Measurements from ENCODE around the gene ACAD9. TPM values are rescaled to one million over a fixed set of nuclear protein-coding genes. Genes with fewer than 3 reads are reported as not detected.
"Not testable (repeated sequence)": the region's sequence is repeated elsewhere in the genome, so short reads cannot be mapped to it uniquely, and the experiment has no call there.

ACAD9 gene
- total RNA-seq (10 to 100 TPM; 34.7 to 42.4 (median 38.6) TPM), polyA plus RNA-seq (31.1 TPM)
- long read RNA-seq, donor 1, transcript ACAD9-201 (18 exons, 2,454 nt) = major isoform, 52 of 66 reads
- long read RNA-seq, donor 1, partial matches to known transcripts = 5 of 66 reads
- long read RNA-seq, donor 1, other reads (novel, unspliced or antisense) = 7 of 66 reads
- long read RNA-seq, donor 2, transcript ACAD9-201 (18 exons, 2,454 nt) = major isoform, 29 of 35 reads
- long read RNA-seq, donor 2, partial matches to known transcripts = 0 of 35 reads
- long read RNA-seq, donor 2, other reads (novel, unspliced or antisense) = 6 of 35 reads
- long read RNA-seq, donor 3, transcript ACAD9-206 (18 exons, 2,431 nt) = minor isoform, 9 of 192 reads
- long read RNA-seq, donor 3, transcript ACAD9-201 (18 exons, 2,454 nt) = major isoform, 146 of 192 reads
- long read RNA-seq, donor 3, partial matches to known transcripts = 18 of 192 reads
- long read RNA-seq, donor 3, other reads (novel, unspliced or antisense) = 18 of 192 reads
- long read RNA-seq, donor 4, transcript ACAD9-201 (18 exons, 2,454 nt) = major isoform, 34 of 42 reads
- long read RNA-seq, donor 4, partial matches to known transcripts = 2 of 42 reads
- long read RNA-seq, donor 4, other reads (novel, unspliced or antisense) = 4 of 42 reads

- Histone ChIP-seq H3K4me3 (ENCODE audit: low read length) (peak within 1 kb of the TSS; percentile 57), H3K27me3 (ENCODE audit: control insufficient read depth, insufficient read depth) (no peaks in the 10 kb centered on the region), H3K27ac (ENCODE audit: low read length) (peak within 1 kb of the TSS; percentile 97), H3K4me1 (ENCODE audit: control insufficient read depth, insufficient read depth, low read length) (peaks cover 4% of the 10 kb centered on the region), H3K9me3 (ENCODE audit: control insufficient read depth, low read length) (no peaks in the 10 kb centered on the region)
- ATAC-seq = peak; percentile 98
- peak; percentile 98 to 99 (median 99) for DNase-seq
- intact Hi-C loops (cut with DNase I) = no loop called here
- under 1% methylated on average over 65 of the region's 65 CpGs for WGBS
These were observed at the start of gene ACAD9 for GRCh38 chr3:128879125-128879969. TSS of gene ACAD9 (plus strand) at chr3:128879620. CDS start at chr3:128879692, 72 bp downstream.

- ATAC-seq; DNase-seq; intact Hi-C loops (cut with DNase I); H3K27me3 ChIP-seq (ENCODE audit: control insufficient read depth, insufficient read depth); H3K27ac ChIP-seq (ENCODE audit: low read length); H3K4me1 ChIP-seq (ENCODE audit: control insufficient read depth, insufficient read depth, low read length); H3K4me3 ChIP-seq (ENCODE audit: low read length); H3K9me3 ChIP-seq (ENCODE audit: control insufficient read depth, low read length): not testable (repeated sequence)
- WGBS = 64% methylated on average over 7 of the region's 7 CpGs
These were observed 49.3 kb upstream of the ACAD9 start for GRCh38 chr3:128829925-128830625.

DNA sequence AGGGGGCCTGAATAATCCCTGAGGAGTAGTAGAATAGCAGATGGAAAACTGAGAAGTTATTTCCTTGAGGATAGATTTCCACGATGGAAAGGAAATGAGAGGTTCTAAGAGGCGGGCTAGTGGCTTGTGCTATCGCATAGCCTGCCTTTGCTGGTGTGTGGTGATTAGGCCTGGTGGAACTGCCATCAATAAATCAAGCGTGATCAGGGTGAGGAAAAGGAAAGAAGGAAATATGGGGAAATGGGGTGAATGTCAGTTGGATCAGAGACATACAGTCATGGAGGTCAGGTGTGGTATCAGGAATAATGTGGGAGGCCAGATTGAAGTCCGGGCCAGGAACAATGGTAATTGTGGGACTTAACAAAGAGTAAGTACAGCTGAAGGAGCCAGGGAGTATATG, 48.7 kb upstream of the ACAD9 start:
- H3K4me3 ChIP-seq (ENCODE audit: low read length); intact Hi-C loops (cut with DNase I); H3K4me1 ChIP-seq (ENCODE audit: control insufficient read depth, insufficient read depth, low read length); H3K27ac ChIP-seq (ENCODE audit: low read length); DNase-seq; H3K27me3 ChIP-seq (ENCODE audit: control insufficient read depth, insufficient read depth); ATAC-seq; H3K9me3 ChIP-seq (ENCODE audit: control insufficient read depth, low read length): not testable (repeated sequence)
- WGBS = 76% methylated on average over 5 of the region's 5 CpGs

GRCh38 chr3:128832979-128833378, 46.4 kb upstream of the ACAD9 start:
- DNase-seq; H3K4me1 ChIP-seq (ENCODE audit: control insufficient read depth, insufficient read depth, low read length); H3K4me3 ChIP-seq (ENCODE audit: low read length); H3K27me3 ChIP-seq (ENCODE audit: control insufficient read depth, insufficient read depth); H3K9me3 ChIP-seq (ENCODE audit: control insufficient read depth, low read length); H3K27ac ChIP-seq (ENCODE audit: low read length); ATAC-seq; intact Hi-C loops (cut with DNase I): not testable (repeated sequence)
- WGBS = 82% methylated on average over 5 of the region's 5 CpGs

DNA sequence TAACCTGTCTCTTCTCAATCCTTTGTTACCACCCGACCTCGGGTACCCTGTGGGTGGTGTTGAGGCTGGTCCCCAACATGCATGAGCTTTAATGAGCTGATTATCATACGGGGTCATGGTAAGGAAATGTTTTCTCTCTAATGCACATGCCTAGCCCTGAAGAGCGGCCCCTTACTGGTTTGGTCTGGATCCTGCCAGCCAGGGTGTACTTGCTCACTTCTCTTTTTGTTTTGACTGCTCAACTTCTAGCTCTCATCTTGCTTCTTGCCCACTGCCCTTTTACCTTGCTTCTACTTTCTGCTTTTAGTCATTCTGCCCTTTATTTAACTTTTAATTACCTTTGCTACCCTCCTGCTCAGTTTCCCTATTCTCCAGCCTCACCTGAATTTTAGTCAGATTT, 44.3 kb upstream of the ACAD9 start:
- ATAC-seq = no peak
- Histone ChIP-seq H3K4me1 (ENCODE audit: control insufficient read depth, insufficient read depth, low read length) (no peaks in the 10 kb centered on the region), H3K4me3 (ENCODE audit: low read length) (no peak overlapping the region), H3K27ac (ENCODE audit: low read length) (no peak overlapping the region), H3K27me3 (ENCODE audit: control insufficient read depth, insufficient read depth) (no peaks in the 10 kb centered on the region), H3K9me3 (ENCODE audit: control insufficient read depth, low read length) (no peaks in the 10 kb centered on the region)
- DNase-seq = no peak
- WGBS = 90% methylated on average over 4 of the region's 4 CpGs
- intact Hi-C loops (cut with DNase I) = no loop called here

GRCh38 chr3:128841926-128842920, 37.2 kb upstream of the ACAD9 start:
- Histone ChIP-seq H3K27ac (ENCODE audit: low read length) (no peak overlapping the region), H3K4me1 (ENCODE audit: control insufficient read depth, insufficient read depth, low read length) (peaks cover 3% of the 10 kb centered on the region), H3K27me3 (ENCODE audit: control insufficient read depth, insufficient read depth) (no peaks in the 10 kb centered on the region), H3K9me3 (ENCODE audit: control insufficient read depth, low read length) (no peaks in the 10 kb centered on the region), H3K4me3 (ENCODE audit: low read length) (no peak overlapping the region)
- no peak for DNase-seq
- 80% methylated on average over 10 of the region's 10 CpGs for WGBS
- ATAC-seq = no peak
- intact Hi-C loops (cut with DNase I) = loop anchor here in 2 of 4 donors (10.0 kb wide), 3 partner anchors 47 to 227 kb away; no protein-coding TSS in a partner anchor

DNA sequence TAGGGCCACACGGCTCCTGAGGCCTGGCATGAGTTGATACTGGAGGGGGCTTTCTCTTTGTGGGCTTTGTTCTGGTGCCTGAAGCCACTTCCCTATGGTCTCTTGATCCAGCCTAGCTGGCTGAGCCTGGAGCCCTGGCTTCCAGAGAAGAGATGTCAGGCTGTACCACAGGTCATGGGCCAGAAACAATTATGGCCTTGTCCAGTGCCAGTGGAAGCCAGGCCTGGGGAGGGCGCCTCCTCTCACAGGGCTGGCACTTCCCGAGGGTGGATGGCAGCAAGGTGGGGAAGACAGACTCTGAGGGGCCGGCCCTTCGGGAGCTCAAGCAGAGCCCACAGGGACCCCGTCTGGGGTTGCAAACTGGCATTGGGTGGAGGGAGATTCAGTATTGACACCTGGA, 34.9 kb upstream of the ACAD9 start:
- Histone ChIP-seq H3K9me3 (ENCODE audit: control insufficient read depth, low read length) (no peaks in the 10 kb centered on the region), H3K27ac (ENCODE audit: low read length) (no peak overlapping the region), H3K4me3 (ENCODE audit: low read length) (no peak overlapping the region), H3K4me1 (ENCODE audit: control insufficient read depth, insufficient read depth, low read length) (peaks cover 3% of the 10 kb centered on the region), H3K27me3 (ENCODE audit: control insufficient read depth, insufficient read depth) (no peaks in the 10 kb centered on the region)
- WGBS = 94% methylated on average over 6 of the region's 6 CpGs
- intact Hi-C loops (cut with DNase I) = loop anchor here in 2 of 4 donors (10.0 kb wide), 3 partner anchors 50 to 230 kb away; no protein-coding TSS in a partner anchor
- DNase-seq (no peak), ATAC-seq (no peak)

DNA sequence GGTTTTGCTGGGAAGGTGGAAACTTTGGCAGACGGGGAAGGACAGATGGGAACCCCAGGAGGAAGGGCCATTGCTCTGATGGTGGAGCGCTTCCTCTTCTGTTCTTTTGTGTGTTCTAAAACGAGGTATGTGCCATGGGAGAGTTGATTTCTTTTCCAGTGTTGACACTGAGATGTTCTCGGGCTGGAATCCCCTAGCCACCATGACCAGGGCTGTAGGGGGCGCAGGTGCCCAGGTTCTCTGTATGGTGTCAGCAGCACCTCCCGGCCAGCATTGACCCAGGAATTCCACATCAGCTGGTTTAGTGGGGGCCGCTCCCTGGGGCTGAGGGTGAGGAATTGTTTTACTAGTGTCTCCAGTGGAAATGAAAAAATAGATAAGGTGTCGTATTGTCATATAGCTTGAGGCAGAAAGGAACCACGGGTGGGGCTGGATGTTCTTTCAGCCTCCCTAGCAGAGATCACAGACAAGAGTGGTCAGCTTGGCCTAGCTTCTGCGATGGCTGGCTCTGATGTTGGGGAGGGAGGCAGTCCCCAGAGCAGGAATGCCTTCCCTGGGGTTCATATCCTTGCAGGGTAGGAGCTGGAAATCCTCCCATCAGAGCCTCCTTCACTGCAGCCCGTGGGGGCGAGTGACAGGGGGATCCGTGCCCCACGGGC, 34.2 kb upstream of the ACAD9 start:
- intact Hi-C loops (cut with DNase I) = loop anchor here in 2 of 4 donors (10.0 kb wide), 3 partner anchors 50 to 230 kb away; no protein-coding TSS in a partner anchor
- ATAC-seq = peak in 1 of 2 donors; percentile 4

DNA sequence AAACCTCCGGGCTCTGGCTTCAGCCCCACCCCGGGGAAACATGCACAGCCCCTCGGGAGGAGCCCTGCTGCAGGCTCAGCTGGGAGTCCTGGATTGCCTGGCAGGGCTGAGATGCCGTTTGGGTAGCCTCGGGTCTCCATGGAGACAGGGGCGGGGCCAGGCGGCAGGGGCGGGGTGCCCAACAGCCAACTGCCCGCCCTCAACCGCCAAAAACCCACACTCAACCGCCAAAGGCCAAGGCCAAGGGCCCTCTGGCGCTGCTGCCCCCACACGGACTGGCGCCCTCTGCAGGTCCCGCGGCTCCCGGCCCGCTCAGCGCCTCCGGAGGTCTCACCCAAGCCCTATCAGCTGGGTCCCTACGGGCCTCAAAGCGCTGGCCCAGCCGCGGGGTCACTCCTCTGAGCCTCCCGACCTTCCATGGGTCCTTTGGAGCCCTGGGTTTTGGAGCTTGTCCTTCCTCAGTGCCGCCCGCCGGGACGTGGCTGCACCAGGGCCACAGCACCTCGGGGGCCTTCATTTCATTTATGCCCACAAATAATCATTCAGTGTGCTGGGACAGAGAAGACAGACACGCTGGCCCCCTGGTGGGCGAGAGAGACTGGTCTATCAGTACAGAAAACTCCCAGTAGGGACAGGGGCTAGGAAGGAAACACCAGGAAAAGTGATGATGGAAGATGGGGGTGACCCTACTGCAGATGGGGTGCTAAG, 33.5 kb upstream of the ACAD9 start:
- no peaks in the 10 kb centered on the region for H3K27me3 ChIP-seq (ENCODE audit: control insufficient read depth, insufficient read depth)
- WGBS = under 1% methylated on average over 32 of the region's 32 CpGs
- no peaks in the 10 kb centered on the region for H3K9me3 ChIP-seq (ENCODE audit: control insufficient read depth, low read length)
- peak overlapping the region; percentile 69 for H3K27ac ChIP-seq (ENCODE audit: low read length)
- ATAC-seq = peak; percentile 92 to 95
- peaks cover 3% of the 10 kb centered on the region for H3K4me1 ChIP-seq (ENCODE audit: control insufficient read depth, insufficient read depth, low read length)
- intact Hi-C loops (cut with DNase I) = loop anchor here in 2 of 4 donors (10.0 kb wide), 3 partner anchors 51 to 231 kb away; no protein-coding TSS in a partner anchor
- peak; percentile 91 to 97 (median 96) for DNase-seq
- H3K4me3 ChIP-seq (ENCODE audit: low read length) = peak overlapping the region; percentile 51

More for the DNA sequence above, 34.2 kb upstream of the ACAD9 start:
- no peaks in the 10 kb centered on the region for H3K27me3 ChIP-seq (ENCODE audit: control insufficient read depth, insufficient read depth)
- DNase-seq = peak in 1 of 3 donors; percentile 69
- no peak overlapping the region for H3K27ac ChIP-seq (ENCODE audit: low read length)
- 37% methylated on average over 14 of the region's 14 CpGs for WGBS
- H3K4me1 ChIP-seq (ENCODE audit: control insufficient read depth, insufficient read depth, low read length) = peaks cover 3% of the 10 kb centered on the region
- peak overlapping the region; percentile 51 for H3K4me3 ChIP-seq (ENCODE audit: low read length)
- no peaks in the 10 kb centered on the region for H3K9me3 ChIP-seq (ENCODE audit: control insufficient read depth, low read length)

Data from right cardiac atrium (tissue), 5 donors.